HL-60/S4 treated with phorbol 12-myristate 13-acetate at 8.2 ng/mL for 4 days and 3 days (cell line): Measurements from ENCODE around the gene EPHA10.

Experiments used
- in situ Hi-C: fragments of 300-500 bp; cut with MboI; formaldehyde crosslinking; loops from 2 replicates; pipeline ENCODE4 v1.15.0; 2022; ENCODE audit warnings: low sequenced_read_pairs

The EPHA10 gene

DNA sequence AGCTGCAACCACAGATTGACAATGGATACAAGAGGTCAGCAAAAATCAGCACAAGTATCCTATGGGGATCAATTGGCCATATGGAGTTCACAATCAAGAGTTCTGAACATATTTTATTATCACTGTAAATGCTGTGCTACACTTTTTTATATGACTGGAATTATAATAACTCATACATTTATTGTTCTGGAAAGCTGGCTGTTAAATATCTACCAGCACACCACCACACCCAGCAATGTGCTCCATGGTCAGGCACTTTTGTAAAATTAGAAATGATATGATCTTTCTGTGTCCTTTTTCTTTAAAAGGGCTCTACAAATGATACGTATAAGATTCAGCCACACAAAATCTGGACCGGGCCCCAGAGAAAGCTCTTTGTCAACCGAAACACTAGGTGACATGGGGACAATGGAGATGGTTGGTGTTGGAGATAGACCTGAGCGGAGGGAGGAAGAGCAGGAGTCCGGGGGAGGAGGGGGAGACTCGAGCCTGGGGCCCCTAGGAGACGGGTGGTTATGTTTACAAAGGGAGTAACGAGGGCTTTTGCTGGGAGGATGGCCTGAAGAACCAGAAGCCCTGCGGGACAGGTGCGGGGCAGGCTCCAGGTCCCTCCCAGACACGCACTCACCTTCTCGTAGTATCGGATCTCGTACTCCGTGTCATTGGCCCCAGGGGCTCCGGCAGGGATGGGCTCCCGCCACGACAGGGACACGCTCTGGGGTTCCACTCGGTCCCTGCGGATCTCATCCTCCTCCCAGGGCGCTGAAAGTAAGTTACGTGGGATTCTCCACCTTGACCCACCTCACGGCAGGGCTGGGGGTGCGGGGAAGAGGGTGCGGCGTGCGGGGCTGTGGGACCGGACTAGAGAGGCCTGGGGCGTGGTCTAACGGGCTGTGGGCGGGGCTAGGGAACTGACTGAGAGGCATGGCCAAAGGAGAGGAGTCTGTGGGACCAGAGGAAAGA lies 30.0 kb downstream of the EPHA10 start:
- in situ Hi-C loops = no loop called here

DNA sequence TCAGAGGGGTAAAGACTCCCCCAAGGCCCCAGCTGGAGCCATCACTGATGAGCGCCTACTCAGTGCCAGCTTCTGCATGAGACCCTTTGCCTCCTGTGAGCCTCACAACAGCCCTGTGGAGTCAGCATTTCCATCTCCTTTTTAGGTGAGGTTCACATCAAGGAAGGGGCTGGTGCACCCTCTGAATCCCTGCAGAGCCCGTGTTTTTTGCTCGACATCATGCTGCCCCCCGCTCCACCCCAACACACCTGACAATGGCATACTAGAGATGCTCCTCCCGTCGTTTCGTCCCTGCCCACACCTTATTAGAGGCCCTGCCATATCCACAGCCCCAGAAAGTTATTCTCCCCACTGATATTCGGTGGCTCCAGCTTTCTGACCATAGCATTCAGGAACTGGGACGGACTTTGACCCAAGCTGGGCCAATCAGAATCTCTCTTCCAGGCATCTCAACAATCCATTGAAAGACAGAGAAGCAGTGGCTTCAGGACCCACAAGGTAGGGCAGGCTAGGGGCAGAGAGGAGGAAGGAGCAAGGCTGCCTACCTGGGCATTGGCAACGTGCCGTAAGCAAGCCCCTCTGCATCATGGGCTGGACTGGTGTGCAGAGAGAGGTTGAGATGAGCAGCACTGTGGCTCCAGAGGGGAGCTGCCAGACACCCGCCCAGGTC lies 32.7 kb downstream of the EPHA10 start:
- in situ Hi-C loops = no loop called here

DNA sequence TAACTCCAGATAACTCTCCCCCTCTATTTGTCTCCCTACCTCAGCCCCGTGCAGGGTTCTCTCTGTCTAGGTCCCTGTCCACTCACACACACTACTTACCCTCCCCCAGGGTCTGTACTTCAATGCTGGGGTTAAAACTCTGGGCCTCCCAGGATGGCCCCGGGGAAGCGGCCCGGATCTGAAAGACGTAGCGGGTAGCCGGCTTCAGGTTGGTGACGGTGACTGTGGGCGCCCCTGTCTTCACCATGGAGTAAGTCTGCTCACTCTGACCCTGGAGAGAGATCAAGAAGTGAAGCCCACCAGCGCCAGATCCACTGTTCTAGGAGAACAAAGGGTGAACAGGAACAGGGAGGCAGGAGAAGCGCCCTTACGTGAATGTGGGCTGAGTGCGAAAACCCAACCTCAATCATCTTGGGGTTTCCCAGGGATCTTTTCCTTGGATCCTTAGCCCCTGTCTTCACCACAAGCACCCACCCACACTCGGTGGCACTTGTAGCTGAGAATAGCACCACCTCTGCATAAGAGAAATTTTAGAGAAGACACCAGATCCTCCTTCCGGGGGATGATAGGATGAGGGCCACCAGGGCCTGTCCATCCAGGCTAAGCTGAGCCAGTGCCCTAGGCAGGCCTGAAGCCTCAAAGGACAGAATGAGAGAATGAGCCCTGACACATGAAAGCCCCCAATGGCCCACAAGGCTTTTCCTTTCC lies 33.5 kb downstream of the EPHA10 start:
- in situ Hi-C loops = no loop called here

DNA sequence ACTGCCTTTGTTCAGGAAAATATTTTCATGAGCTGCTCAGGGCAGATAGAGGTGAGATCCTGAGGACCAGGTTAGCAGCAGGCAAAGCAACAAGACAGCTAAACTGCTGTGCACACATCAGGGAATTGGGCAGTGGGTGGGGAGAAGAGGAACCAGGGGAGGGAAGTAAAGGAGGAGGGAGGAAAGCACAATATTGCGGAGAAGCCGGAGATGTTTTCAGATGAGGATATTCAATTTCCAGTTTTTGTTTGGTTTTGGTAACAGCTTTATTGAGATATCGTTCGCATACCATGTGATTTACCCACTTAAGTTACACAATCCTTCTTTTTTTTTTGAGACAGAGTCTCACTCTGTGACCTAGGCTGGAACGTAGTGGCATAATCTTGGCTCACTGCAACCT lies 34.5 kb downstream of the EPHA10 start:
- in situ Hi-C loops = no loop called here

DNA sequence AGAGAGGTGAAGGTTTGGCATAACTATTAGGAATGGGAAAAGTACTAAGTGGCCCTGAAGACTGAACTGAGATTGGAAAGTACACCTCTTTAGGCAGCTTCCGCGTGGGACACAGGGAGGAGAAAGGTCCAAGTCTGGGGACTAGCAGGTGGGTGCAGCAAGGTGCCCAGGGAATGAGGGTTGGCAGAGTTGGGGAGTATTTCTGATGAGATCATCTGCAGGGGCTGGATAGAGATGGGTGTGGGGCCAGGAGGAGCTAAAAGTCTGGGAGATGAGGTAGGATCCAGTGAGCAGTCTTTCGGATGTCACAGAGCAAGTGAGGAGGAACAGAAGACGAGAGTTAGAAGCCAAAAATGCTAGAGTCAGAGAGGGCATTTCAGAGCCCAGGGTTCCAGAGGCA lies 36.5 kb downstream of the EPHA10 start:
- in situ Hi-C loops = no loop called here

DNA sequence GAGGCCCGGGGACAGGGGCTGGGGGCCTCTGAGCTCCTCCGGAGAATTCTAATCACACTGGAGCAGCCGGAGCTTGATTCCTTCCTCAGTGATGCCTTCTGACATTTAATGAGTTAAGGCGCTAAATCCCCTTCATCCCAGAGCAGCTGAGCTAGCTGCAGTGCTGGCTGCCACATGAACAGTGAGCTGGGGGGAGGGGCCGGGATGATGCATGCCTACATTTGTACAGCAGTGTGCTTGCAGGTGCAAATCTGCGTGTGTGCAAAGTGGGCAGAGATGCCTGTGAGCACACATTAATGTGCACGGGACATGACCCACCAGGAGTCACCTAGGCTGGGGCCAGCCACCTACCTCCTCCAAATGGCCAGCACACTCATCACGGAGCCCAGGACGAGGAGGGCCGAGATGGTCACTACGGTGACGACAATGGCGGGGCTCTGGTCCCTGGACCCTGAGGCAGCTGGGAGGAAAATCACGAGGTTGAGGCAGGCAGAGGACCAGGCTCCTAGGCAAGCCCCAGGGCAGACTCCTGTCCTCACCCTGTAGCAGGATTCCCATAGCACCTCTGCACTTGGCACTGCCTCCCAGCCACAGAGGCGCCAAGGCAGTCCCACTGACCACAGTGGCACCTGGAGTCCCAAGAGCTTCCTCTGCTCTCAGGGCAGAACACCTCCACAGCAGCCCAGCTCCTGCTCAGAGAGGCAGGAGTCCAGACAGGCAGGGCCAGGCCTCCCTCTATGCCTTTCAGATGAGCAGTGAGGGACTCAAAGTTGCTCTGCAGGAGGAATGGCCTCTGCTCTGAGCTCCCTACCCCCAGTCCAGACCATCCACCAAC lies 38.0 kb downstream of the EPHA10 start:
- in situ Hi-C loops = no loop called here

DNA sequence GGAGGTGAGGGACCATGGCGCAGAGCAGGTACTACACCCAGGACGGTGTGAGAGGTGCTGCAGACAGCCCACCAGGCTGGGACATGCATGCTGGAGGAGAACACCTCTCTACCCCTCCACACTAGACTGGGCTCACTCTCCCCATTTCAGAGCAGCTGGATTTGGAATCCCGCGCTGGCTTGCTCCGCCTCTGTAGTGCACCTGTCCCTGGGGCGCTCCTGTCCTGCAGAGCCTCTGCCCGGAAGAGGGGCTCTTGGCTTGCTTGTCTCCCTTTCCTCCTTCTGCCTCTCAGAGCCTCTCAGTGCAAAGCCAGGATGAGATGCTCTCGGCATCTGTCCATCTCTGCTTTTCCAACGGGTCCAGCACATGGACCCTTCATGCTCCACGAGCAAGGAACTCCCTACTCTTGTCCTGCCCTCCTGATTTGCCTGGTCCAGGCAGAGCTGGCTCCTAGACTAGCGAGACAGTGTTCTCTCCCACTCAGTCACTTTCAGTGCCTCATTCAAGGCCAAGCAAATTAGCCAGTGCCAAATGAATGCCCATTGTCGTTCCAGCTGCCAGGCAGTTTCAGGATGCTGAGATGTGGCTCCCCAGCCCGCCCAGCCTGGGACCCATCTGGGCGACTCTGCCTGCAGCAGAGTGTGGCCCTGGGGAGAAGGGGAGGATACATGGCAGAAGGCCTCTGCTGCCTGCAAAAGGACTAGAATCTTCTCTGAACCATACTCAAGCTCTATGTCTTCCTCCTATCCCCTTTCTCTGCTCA lies 38.9 kb downstream of the EPHA10 start:
- in situ Hi-C loops = no loop called here

DNA sequence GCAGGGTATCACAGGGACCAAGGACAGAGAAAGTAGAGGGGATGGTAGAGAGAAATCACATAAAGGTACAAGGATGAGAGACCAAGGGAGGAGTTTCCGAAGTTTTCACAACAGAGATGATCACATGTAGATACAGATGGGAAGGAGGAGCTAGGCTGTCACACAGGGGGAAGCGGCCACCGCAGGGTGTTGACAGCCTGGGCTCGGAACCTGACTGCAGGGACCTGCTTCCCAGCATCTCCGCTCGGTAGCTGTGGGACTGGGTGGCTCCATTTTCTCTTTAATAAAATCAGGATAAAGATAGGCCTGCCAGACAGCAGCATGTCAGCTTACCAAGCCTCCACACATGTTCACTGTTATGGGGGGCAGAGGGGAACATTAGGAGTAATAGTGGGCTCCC lies 40.3 kb downstream of the EPHA10 start:
- in situ Hi-C loops = no loop called here

DNA sequence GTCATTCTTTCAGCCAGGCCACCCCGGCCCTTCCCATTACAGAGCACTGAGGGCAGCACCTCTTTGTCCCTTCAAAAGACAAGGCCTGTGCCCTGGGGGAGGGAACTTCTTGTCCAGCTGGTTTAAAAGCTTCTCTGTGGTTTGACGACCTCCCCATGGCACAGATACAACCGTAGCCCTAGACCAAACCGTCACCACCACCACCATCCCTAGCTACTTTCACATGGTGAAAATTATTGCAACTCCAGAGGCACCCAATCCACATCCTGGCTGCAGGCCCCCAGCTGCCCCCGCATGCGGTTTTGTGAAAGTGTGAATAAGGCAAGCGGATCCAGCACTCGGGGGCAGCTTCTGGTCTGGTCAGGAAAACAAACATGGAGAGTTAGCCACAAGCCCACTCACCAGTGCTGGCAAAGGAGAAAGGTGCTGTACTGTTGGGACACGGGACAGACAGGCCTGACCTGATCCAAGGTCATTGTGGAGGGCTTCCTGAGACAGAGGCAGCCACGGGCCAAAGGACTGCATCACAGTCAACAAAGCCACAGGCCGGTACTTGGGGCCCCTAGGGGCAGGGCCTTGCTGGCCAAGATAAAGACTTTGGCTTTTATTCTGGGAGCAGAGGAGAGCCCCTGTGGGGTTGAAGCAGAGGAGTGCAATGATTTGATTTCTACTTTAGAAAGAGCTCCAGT lies 41.4 kb downstream of the EPHA10 start:
- in situ Hi-C loops = no loop called here

DNA sequence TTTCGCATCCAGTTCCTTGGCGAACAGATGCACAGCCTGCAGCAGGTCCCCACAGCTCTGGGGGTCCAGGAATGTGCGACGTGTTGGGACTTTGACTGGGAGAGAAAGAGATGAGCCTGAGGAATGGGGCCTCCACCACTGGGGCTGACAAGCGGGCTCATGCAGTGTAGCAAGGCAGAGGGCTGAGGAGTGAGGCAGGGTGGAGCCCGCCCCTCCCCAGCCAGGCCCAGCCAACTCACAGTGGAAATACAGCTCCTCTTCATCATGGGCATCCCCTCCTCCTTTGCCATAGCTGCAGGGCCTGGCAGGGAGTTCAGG lies 41.9 kb downstream of the EPHA10 start:
- in situ Hi-C loops = no loop called here

DNA sequence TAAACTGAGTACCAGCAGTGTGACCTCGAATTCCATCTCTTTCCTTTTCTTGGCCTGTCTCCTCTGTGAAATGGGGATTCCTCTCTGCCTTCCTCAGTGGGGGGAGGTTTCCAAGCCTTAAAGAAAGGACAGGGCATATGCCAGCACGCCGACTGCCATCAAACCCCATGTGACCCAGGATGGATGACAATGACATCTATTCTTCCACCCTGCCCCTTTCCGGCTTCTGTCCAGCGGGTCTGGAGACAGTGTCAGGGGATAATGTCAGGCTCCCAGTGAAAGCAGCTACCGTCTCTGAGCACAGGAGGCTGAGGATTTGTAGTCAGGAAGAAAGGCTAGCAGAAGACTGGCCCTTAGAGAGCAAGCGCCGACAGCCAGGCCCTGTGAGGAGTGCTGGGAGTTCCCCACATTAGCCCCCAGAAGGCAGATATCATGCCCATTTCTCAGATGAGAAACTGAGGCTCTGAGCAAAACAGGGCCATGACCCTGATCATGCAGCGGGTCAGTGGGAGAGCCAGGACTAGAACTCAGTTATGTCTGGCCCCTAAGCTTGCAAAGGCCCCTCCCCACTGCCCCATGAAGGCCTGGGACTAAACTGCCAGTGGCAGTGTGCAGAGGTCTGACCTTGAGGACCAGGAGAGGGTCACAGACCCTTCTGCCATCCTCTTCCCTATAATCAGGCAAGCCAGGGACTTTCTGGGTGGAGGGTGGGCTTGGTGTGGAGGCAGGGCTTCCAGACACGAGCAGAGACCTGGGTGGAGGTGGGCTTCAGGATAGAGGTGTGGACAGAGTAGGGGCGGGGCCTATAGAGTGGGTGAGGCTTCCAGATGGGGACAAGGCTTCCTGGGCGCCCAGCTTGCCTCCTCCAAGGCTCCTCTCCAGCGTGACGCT lies 42.5 kb downstream of the EPHA10 start:
- in situ Hi-C loops = no loop called here

DNA sequence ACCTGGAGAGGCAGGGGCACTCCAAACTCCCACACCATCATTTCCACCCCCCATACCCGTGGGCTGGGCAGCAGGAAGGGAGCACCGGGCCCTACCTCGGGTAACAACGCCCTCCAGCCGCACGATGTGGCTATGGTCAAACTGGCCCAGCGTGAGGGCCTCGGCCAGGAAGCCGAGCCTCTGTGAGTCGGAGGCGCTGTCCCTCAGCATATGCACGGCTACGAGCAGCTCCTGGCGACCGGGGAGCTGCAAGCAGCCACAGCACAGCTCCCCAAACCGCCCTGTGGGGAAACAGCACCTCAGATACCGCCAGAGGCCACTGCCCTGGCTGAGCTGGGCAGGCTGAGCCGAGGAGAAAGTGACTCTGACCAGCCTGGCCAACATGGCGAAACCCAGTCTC lies 43.4 kb downstream of the EPHA10 start:
- in situ Hi-C loops = no loop called here

DNA sequence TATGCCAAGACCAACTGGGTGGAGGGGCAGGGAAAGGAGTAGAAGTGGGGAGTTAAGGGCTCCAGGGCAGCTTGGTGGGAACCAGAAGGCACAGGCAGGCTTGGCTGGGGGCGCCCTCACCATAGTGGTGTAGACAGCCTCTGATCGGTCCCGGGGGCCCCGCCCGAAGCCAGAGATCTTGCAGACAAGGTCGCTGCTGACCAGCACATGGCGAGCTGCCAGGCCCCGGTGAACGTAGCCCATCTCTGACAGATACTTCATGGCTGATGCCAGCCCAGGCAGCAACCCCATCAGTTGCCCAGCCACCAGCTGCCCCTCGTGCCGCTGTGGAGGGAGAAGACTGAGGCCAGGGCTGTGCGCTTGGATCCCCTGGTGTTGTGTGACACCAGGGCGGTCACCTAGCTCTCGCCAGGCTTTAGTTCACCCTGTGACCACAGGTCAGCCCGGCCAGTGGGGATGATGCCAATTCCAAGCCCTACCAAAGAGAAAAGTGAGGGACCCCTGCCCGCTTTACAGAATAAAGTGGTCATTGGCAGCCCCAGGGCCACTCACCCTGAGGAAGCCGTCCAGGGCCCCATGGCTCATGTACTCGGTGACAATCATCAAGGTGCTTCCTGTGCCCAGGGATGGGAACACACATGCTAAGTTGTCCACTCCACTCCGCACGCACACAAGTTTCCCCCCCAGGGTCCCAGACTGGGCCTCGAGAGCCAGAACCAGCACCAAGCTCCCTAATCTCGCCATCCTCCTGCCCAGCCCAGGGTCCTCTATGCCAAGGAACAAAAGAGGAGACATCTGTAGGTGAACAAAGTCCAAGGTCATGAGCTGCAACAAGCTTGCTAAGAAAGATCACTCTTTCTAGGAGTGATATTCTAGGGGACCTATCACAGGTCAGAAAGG lies 44.4 kb downstream of the EPHA10 start:
- in situ Hi-C loops = no loop called here

DNA sequence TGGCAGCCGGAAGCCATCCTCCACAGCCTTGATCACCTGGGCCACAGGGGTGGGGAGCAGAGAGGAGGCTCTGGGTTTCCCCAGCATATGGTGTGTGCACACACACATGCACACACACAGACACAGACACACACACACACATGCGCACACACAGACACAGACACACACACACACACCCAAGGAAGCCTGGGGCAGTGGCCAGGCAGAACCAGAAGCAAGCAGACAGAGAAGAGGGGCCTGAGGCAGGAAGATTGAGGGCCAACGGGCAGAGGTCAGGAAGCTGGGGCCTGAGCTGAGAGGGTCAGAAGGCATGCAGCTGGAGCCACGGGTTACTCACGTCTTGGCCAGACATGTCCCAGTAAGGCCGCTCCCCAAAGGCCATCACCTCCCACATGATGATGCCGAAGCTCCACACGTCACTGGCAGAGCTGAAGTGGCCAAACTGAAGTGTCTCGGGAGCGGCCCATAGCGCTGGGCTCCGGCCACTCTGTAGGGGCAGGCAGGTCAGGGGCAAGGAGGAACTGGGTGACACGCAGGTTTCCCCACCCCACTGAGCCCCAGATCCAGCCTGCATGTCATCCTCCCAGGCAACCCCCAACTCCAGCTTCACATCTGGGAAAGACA lies 45.2 kb downstream of the EPHA10 start:
- in situ Hi-C loops = no loop called here

DNA sequence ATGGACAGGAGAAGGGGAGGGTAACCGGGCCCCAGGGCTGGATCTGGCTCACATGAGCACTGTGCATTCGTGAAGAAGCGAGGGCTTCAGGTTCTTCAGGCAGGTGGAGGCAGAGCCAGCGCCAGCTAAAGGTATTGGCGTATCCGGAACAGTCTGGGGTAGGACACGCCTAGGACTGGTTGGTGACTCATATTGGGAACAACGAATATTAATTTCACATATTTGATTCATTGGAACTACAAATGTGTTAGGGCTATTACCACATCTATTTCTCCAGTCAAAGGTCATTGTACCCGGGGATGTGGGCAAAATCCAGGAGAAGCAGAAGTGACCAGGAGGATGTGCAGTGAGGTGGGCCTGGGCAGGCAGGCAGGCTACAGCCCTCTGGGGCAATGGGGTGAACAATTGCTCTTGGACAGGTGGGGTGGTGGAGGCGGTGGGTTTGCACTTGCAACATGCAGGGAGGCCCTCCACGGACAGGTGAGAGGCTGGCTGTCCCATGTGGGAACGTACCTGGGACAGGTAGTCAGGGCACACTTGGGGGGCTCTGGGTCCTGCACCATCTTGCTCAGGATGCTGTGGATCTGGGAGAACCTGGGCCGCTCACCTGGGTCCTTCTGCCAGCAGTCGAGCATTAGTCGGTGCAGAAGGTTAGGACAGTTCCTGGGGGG lies 45.9 kb downstream of the EPHA10 start:
- in situ Hi-C loops = no loop called here

DNA sequence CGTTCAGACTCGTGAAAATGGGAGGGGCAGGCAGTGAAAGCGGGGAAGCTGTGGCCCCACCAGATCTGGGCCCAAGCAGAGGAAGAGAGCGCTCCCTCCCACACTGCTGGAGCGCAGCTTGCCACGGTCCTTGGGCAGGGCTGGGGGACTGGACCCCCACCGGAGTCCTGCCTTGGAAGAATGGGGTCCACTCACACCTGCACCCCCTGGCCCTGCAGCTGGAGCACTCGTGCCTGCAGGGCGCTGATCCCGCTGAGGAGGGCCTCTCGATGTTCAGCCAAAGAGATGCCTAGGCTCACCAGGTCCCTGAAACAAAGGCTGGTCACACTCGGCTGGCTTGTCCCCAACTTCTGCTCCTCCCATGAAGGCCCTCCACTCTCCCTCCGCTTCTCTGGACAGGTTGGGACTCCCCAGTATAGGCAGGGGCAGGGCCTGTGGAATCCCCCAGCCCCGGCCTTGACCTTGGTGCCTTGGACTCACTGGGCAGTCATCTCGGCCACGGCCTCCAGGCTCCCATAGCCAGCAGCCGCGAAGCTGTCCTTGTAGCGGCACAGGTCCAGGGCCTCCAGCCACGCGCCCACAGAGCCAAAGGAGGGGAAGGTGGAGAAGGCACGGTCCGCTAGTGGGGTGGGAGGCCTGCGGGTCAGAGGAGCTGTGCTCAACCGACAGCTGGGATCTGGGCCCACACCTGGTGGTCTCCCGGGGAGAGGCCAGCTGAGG lies 46.6 kb downstream of the EPHA10 start:
- in situ Hi-C loops = no loop called here
